HG02852 (cell line): ENCODE measurements around the gene HYI.
A peak's percentile ranks its signal among the peaks of the same experiment; 100 is the strongest.
"Not testable (repeated sequence)": the region's sequence is repeated elsewhere in the genome, so short reads cannot be mapped to it uniquely, and the experiment has no call there.

Source experiments
- ATAC-seq: cut with Tn5 transposase; IDR thresholded peaks from one replicate; pipeline ENCODE4 v1.9.1; 2021; ENCODE audit warnings: mild to moderate bottlenecking, moderate library complexity; ENCODE audit not compliant: unreplicated experiment

HYI gene

GRCh38 chr1:43465505-43466067, 11.9 kb upstream of the HYI start:
- no peak for ATAC-seq

GRCh38 chr1:43464681-43465504, 11.2 kb upstream of the HYI start:
- no peak for ATAC-seq

GRCh38 chr1:43463479-43463878, 9.7 kb upstream of the HYI start:
- no peak for ATAC-seq

DNA sequence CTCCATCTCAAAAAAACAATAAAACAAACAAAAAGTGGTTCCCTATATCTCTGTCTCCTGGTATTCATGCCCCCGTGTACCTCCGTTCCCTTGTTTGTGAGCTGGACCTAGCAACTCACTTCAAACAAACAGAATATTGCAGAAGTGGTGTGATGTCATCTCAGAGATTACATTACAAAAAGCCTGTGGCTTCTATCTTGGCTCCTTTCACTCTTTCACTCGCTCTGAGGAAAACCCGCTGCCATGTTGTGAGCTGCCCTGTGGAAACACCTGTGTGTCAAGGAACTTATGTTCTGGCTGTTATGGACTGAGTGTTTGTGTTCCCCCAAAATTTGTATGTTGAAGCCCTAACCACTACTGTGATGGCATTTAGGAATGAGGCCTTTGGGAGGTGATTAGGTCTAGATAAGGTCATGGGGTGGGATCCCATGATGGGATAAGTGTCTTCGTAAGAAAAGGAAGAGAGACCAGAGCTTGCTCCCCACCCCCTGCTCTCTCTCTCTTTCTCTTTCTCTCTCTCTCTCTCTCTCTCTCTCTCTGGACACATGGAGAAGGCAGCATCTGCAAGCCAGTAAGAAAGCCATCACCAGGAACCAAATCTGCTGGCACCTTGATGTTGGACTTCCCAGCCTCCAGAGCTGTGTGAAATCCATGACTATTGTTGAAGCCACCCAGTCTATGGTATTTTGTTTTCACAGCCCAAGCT, 7.4 kb upstream of the HYI start:
- no peak for ATAC-seq

DNA sequence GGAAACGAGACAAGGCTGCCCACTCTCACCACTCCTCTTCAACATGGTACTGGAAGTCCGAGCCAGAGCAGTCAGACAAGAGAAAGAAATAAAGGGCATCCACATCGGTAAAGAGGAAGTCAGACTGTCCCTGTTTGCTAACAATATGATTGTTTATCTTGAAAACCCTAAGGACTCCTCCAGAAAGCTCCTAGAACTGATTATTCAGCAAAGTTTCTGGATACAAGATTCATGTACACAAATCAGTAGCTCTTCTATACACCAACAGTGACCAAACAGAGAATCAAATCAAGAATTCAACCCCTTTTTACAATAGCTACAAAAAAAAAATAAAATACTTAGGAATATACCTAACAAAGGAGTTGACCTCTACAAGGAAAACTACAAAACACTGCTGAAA, 4.6 kb upstream of the HYI start:
- not testable (repeated sequence) for ATAC-seq

- no peak for ATAC-seq
Measured at GRCh38 chr1:43455213-43455889, 1.6 kb upstream of the HYI start.

GRCh38 chr1:43454270-43455011, 710 bp upstream of the HYI start:
- ATAC-seq: peak; percentile 65

GRCh38 chr1:43452789-43453441, 816 bp downstream of the HYI start:
- ATAC-seq: no peak

DNA sequence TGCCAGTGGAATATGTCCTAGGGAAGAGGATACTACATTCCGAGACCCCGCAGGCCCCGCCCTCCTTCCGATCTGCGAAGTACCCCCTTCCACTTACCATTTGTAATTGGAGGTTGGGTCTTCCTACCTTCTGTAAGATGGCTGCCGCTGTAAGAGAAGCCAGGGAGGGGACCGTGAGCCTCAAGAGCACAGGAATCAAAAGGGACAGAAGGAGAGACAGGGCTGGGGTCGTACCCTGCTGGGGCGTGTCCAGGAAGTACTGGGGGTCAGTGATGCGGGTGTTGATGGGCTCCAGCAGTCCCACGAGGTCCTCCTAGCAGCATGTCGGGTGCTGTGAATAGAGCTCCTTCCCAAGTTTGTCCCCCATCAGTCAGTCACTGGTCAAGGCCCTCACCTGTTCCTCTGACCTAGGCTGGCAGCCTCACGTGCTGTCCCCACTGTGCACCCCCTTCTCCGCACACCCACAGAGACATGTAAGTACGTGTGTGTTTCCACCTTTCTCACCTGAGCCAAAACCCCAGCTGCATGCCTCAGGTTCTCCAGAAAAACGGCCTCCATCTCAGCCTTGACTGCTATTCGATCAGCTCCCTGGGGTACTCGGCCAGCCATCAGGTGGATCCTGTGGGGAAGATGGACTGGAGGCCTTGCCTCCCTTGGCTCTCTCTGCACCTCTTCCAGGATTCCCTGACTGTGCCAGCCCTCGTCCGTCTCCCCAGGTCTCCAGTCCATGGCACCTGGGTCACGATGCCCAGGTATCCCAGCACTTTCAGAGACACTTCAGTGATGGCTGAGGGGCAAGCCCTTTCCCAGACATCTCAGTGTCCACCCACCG, 1.8 kb downstream of the HYI start:
- ATAC-seq: no peak

GRCh38 chr1:43451157-43451591, 2.6 kb downstream of the HYI start:
- no peak for ATAC-seq

DNA sequence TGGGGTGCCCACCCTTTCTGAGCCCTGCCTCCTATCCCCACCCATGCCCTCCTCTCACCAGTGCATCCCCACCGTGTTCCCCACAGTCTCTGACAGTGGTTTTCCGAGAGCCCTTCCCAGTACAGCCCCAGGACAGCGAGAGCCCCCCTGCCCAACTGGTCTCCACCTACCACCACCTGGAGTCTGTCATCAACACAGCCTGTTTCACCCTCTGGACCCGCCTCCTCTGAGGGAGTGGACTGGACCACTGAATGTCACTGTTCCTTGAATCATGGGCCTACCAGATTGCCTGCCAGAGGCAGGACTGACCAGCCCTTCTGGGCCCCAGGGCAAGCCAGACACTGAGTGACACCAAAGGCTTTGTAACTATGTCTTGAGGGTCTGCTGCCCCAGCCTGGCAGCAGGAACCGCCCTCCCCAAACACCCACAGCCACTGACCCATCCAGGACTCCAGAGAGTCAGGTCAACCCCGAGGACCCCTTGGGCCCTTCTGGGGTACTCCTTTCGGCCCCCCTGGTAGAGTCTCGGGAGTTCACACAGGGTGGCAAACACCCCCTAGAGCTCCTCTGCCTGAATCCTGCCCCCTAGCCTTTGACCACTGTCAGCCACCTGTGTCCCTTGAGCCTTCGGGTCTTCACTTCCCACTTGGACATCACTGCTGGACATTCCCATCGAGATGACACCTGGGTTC, 3.3 kb downstream of the HYI start:
- no peak for ATAC-seq

DNA sequence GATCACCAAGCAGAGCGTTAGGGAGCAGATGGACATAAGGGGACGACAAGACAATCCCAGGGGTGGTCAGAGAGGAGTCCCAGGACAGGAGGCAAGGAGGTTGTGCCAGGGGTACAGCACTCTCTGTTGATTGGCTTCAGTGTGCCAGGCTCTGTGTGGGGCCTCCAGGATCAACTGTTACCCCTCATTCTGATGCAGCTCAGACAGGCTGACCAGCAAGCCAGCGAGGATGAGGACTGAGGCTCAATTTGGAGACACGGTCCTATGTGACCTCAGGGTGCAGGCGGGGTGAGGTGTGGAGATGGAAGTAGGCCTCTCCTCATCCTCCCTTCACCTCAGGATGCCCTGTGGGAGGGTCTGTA, 4.0 kb downstream of the HYI start:
- no peak for ATAC-seq

DNA sequence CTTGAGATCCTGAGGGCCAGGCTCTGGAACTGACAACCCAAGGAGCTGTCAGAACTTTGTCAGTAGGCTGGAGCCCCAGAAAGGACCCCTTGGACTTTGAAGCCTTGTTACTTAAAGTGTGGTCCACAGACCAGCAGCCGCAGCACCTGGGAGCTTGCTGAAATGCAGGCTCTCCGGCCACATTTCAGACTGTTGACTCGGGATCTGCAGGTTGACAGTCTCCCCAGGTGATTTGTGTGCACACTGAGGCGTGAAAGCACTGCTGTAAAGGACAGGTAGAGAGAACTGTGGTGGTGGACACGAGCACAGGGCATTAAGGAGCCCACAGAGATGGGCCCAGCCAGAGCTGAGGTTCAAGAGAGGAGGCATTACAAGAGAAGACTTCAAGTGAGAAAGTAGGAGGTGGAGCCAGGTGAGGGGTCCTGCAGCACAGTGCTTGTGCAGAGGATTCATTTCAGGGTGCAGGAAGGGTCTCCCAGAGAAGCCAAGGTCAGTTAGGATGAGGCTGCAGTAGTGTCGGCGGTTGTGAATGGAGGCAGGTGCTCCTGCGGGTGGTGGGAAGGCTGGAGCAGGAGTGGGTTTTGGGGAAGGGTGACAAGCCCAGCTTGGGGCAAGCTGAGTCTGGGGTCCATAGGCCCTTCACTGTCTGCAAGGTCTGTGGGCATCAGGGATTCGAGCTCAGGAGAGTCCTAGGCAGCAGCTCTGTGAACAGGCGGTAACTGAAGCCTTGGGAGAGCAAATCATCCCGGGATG, 4.6 kb downstream of the HYI start:
- no peak for ATAC-seq

GRCh38 chr1:43447891-43448708, 5.6 kb downstream of the HYI start:
- ATAC-seq: no peak

GRCh38 chr1:43446881-43447835, 6.6 kb downstream of the HYI start:
- ATAC-seq: no peak

- ATAC-seq: no peak
Measured at GRCh38 chr1:43446388-43446740, 7.4 kb downstream of the HYI start.
